ENCODE data around the gene RGS7. TPM values are rescaled to one million over a fixed set of nuclear protein-coding genes. Genes with fewer than 3 reads are reported as not detected.
A peak's percentile ranks its signal among the peaks of the same experiment; 100 is the strongest.

Gene RGS7
- total RNA-seq, 4 donors from 2014 or later: 1.9 TPM; not detected in 3

- Histone ChIP-seq H3K27ac (no peak overlapping the region), H3K4me1 (no peaks in the 10 kb centered on the region), H3K4me3 (no peak overlapping the region), H3K27me3 (no peaks in the 10 kb centered on the region), H3K9me3 (no peaks in the 10 kb centered on the region), H3K36me3 (no peaks in the 10 kb centered on the region)
- TF ChIP-seq POLR2A (IDR thresholded peaks at IDR 0.05): no peak
- TF ChIP-seq CTCF (IDR thresholded peaks at IDR 0.05): no peak
- DNase-seq: no peak
Observed at GRCh38 chr1:241362350-241362749, 5.3 kb upstream of the RGS7 start.

- no peak overlapping the region for H3K27ac ChIP-seq
- DNase-seq: no peak
- TF ChIP-seq CTCF (IDR thresholded peaks at IDR 0.05) (no peak), POLR2A (IDR thresholded peaks at IDR 0.05) (no peak)
- H3K9me3 ChIP-seq: no peaks in the 10 kb centered on the region
- peak overlapping the region; percentile 18 to 55 (median 49) for H3K4me3 ChIP-seq
- peaks cover 0 to 6% (median 0%) of the 10 kb centered on the region in 4 donors for H3K4me1 ChIP-seq
- no peaks in the 10 kb centered on the region for H3K27me3 ChIP-seq
- H3K36me3 ChIP-seq: no peaks in the 10 kb centered on the region
Observed at GRCh38 chr1:241357366-241358340, 648 bp upstream of the RGS7 start.

GRCh38 chr1:241356187-241356518, 852 bp downstream of the RGS7 start:
- no peaks in the 10 kb centered on the region for H3K27me3 ChIP-seq
- no peaks in the 10 kb centered on the region for H3K36me3 ChIP-seq
- H3K9me3 ChIP-seq: no peaks in the 10 kb centered on the region
- no peak for DNase-seq
- H3K4me3 ChIP-seq: peak overlapping the region in 2 of 4 donors; percentile 53 to 55
- TF ChIP-seq POLR2A (IDR thresholded peaks at IDR 0.05): no peak
- no peak for TF ChIP-seq CTCF (IDR thresholded peaks at IDR 0.05)
- H3K27ac ChIP-seq: no peak overlapping the region
- H3K4me1 ChIP-seq: peaks cover 0 to 6% (median 0%) of the 10 kb centered on the region in 4 donors

GRCh38 chr1:241355311-241356010, 1.5 kb downstream of the RGS7 start:
- H3K9me3 ChIP-seq: no peaks in the 10 kb centered on the region
- H3K4me1 ChIP-seq: peaks cover 0 to 6% (median 0%) of the 10 kb centered on the region in 4 donors
- no peak for TF ChIP-seq POLR2A (IDR thresholded peaks at IDR 0.05)
- no peak for TF ChIP-seq CTCF (IDR thresholded peaks at IDR 0.05)
- no peak for DNase-seq
- no peak overlapping the region for H3K27ac ChIP-seq
- no peaks in the 10 kb centered on the region for H3K27me3 ChIP-seq
- H3K36me3 ChIP-seq: no peaks in the 10 kb centered on the region
- no peak overlapping the region for H3K4me3 ChIP-seq

GRCh38 chr1:241352401-241352800, 4.6 kb downstream of the RGS7 start:
- H3K36me3 ChIP-seq: no peaks in the 10 kb centered on the region
- no peaks in the 10 kb centered on the region for H3K9me3 ChIP-seq
- H3K4me1 ChIP-seq: peaks cover 0 to 6% (median 0%) of the 10 kb centered on the region in 4 donors
- TF ChIP-seq CTCF (IDR thresholded peaks at IDR 0.05) (no peak), POLR2A (IDR thresholded peaks at IDR 0.05) (no peak)
- no peaks in the 10 kb centered on the region for H3K27me3 ChIP-seq
- H3K27ac ChIP-seq: no peak overlapping the region
- no peak for DNase-seq
- no peak overlapping the region for H3K4me3 ChIP-seq

All from Peyer's patch (tissue), 4 donors.